CD14-positive monocyte (primary cell): ENCODE data around the gene PRAC1. TPM values are rescaled to one million over a fixed set of nuclear protein-coding genes. Genes with fewer than 3 reads are reported as not detected.

ENCODE experiments used
- DNase-seq, 3 donors: peaks; one replicate each; pipeline ENCODE4 v3.0.0-alpha.2; 2011 to 2022
- H2AFZ ChIP-seq: 2 replicates; pipeline ENCODE4 v1.6.0; 2012; ENCODE audit warnings: mild to moderate bottlenecking, low read depth, low read length, inconsistent platforms; ENCODE audit not compliant: insufficient read depth, poor library complexity, severe bottlenecking
- H3K27ac ChIP-seq, 2 donors: 1 replicate in 1 of 2; 2 replicates in 1 of 2; pipeline ENCODE4 v1.5.1; 2012 to 2013; ENCODE audit warnings: low read length in 2 of 2, control low read depth in 1 of 2, inconsistent platforms in 1 of 2, low read depth in 1 of 2, mild to moderate bottlenecking in 1 of 2
- H3K27me3 ChIP-seq, 2 donors: one replicate each; pipeline versions ENCODE4 v1.6.0 to v1.6.1; 2011 to 2013; ENCODE audit warnings: low read length in 2 of 2; ENCODE audit not compliant: control insufficient read depth in 2 of 2, insufficient read depth in 2 of 2
- H3K36me3 ChIP-seq, 2 donors: replicated peaks in 1 of 2; 1 replicate in 1 of 2; 2 replicates in 1 of 2; pipeline versions ENCODE4 v1.5.1 to v1.6.1; 2012 to 2013; ENCODE audit warnings: low read length in 2 of 2, control low read depth in 1 of 2, inconsistent platforms in 1 of 2, mild to moderate bottlenecking in 1 of 2; ENCODE audit not compliant: insufficient read depth in 2 of 2, control insufficient read depth in 1 of 2
- H3K4me1 ChIP-seq, 2 donors: 1 replicate in 1 of 2; 2 replicates in 1 of 2; pipeline versions ENCODE4 v1.5.1 to v1.6.1; 2012 to 2013; ENCODE audit warnings: low read length in 2 of 2, control low read depth in 1 of 2, inconsistent platforms in 1 of 2, mild to moderate bottlenecking in 1 of 2, moderate library complexity in 1 of 2; ENCODE audit not compliant: insufficient read depth in 2 of 2, control insufficient read depth in 1 of 2
- H3K4me2 ChIP-seq: replicated peaks from 2 replicates; pipeline ENCODE3; 2012; ENCODE audit warnings: low read length, moderate library complexity, mild to moderate bottlenecking; ENCODE audit not compliant: poor library complexity, severe bottlenecking; ENCODE audit errors: extremely low read depth
- H3K4me3 ChIP-seq, 3 experiments: fragments of 200-600 bp in 1 of 3; sonication (generic) in 1 of 3; replicated peaks in 1 of 3; 1 replicate in 2 of 3; 2 replicates in 1 of 3; pipeline ENCODE4 v1.5.1; 2011 to 2013; ENCODE audit warnings: low read length in 3 of 3, mild to moderate bottlenecking in 3 of 3, control low read depth in 2 of 3, low read depth in 2 of 3, inconsistent platforms in 1 of 3, moderate library complexity in 1 of 3
- H3K79me2 ChIP-seq: 2 replicates; pipeline ENCODE4 v1.6.0; 2012; ENCODE audit warnings: mild to moderate bottlenecking, control low read depth, inconsistent platforms, low read length, moderate library complexity; ENCODE audit not compliant: insufficient read depth
- H3K9ac ChIP-seq: 2 replicates; pipeline ENCODE4 v1.6.0; 2017; ENCODE audit warnings: low read length, mild to moderate bottlenecking; ENCODE audit not compliant: insufficient read depth, poor library complexity, severe bottlenecking
- H3K9me3 ChIP-seq, 2 donors: replicated peaks in 1 of 2; 1 replicate in 1 of 2; 2 replicates in 1 of 2; pipeline versions ENCODE4 v1.5.1 to v1.6.1; 2012 to 2013; ENCODE audit warnings: low read length in 2 of 2, control low read depth in 1 of 2; ENCODE audit not compliant: control insufficient read depth in 1 of 2, insufficient read depth in 1 of 2
- H4K20me1 ChIP-seq: 2 replicates; pipeline ENCODE4 v1.6.0; 2012; ENCODE audit warnings: mild to moderate bottlenecking, low read length, control low read depth, moderate library complexity; ENCODE audit not compliant: insufficient read depth
- H3K27ac Mint-ChIP-seq, 7 donors: one replicate each; pipeline ENCODE4 v1.8.0; 2020; ENCODE audit warnings: mild to moderate bottlenecking in 7 of 7, mixed read lengths in 7 of 7, moderate library complexity in 6 of 7, inconsistent platforms in 2 of 7
- H3K27me3 Mint-ChIP-seq, 3 donors: one replicate each; pipeline ENCODE4 v1.8.0; 2021 to 2022; ENCODE audit warnings: low read depth in 3 of 3, mild to moderate bottlenecking in 3 of 3, mixed read lengths in 3 of 3, moderate library complexity in 3 of 3, inconsistent platforms in 1 of 3
- H3K36me3 Mint-ChIP-seq, 2 donors: one replicate each; pipeline ENCODE4 v1.8.0; 2020; ENCODE audit warnings: mixed read lengths in 2 of 2, inconsistent platforms in 1 of 2, mild to moderate bottlenecking in 1 of 2
- H3K4me1 Mint-ChIP-seq: one replicate; pipeline ENCODE4 v1.8.0; 2020; ENCODE audit warnings: mild to moderate bottlenecking, mixed read lengths
- H3K4me3 Mint-ChIP-seq, 2 donors: one replicate each; pipeline ENCODE4 v1.8.0; 2020; ENCODE audit warnings: mild to moderate bottlenecking in 2 of 2, mixed read lengths in 2 of 2, moderate library complexity in 1 of 2
- H3K9me3 Mint-ChIP-seq, 7 donors: one replicate each; pipeline ENCODE4 v1.8.0; 2020 to 2022; ENCODE audit warnings: mixed read lengths in 7 of 7, mild to moderate bottlenecking in 6 of 7, moderate library complexity in 6 of 7, inconsistent platforms in 2 of 7
- CTCF ChIP-seq: fragments of 200-600 bp; IDR thresholded peaks from one replicate; pipeline ENCODE4 v1.8.0; 2022; ENCODE audit warnings: antibody characterized with exemption, mild to moderate bottlenecking
- WGBS: methylation state at CpG from one replicate; pipeline ENCODE4 v1.1.5; 2013; ENCODE audit warnings: missing lambda C conversion rate; ENCODE audit not compliant: insufficient coverage; 5-methylcytosine and 5-hydroxymethylcytosine counted together
- intact Hi-C, 2 donors: fragments of 100-400 bp; cut with micrococcal nuclease; formaldehyde crosslinking; loops; one replicate each; pipeline versions ENCODE4 v1.15.0 to v1.15.1; 2023
- polyA plus RNA-seq, 3 donors: library from polyadenylated mRNA; depleted of rRNA in 1 of 3; unstranded in 2 of 3; stranded (reverse) in 1 of 3; fragments of 300-500 nt in 2 of 3; fragments of >200 nt in 1 of 3; fragmentation: Illumina TruSeq in 2 of 3; gene quantifications; 1 replicate in 2 of 3; 2 replicates in 1 of 3; pipeline ENCODE4 v1.2.3, GENCODE V29; 2012 to 2021

Gene PRAC1
- polyA plus RNA-seq, 3 donors, result not detected

GRCh38 chr17:48693178-48693577 lies 29.1 kb downstream of the PRAC1 start:
- Mint-ChIP-seq H3K27me3 (peaks cover 40 to 69% (median 50%) of the 10 kb centered on the region in 3 donors), H3K9me3 (peaks cover 0 to 7% (median 3%) of the 10 kb centered on the region in 7 donors), H3K36me3 (no peaks in the 10 kb centered on the region), H3K27ac (no peak overlapping the region), H3K4me3 (no peak overlapping the region), H3K4me1 (no peaks in the 10 kb centered on the region)
- Histone ChIP-seq H3K4me2 (no peak overlapping the region), H4K20me1 (no peaks in the 10 kb centered on the region), H3K9ac (no peak overlapping the region), H3K4me3 (no peak overlapping the region), H3K9me3 (peaks cover 0 to 3% of the 10 kb centered on the region in 2 donors), H3K36me3 (no peaks in the 10 kb centered on the region), H3K79me2 (no peaks in the 10 kb centered on the region), H2AFZ (no peak overlapping the region), H3K27ac (no peak overlapping the region), H3K27me3 (peaks cover 14 to 23% of the 10 kb centered on the region in 2 donors), H3K4me1 (no peaks in the 10 kb centered on the region)
- no peak for DNase-seq
- WGBS, result no CpG with 5 or more reads among the region's 1 CpG
- no peak for TF ChIP-seq CTCF
- intact Hi-C loops, result no loop called here

GRCh38 chr17:48692049-48692448 lies 30.3 kb downstream of the PRAC1 start:
- peaks cover 31 to 62% (median 45%) of the 10 kb centered on the region in 3 donors for H3K27me3 Mint-ChIP-seq

More at GRCh38 chr17:48692049-48692448, 30.3 kb downstream of the PRAC1 start:
- Mint-ChIP-seq H3K36me3 (no peaks in the 10 kb centered on the region), H3K4me3 (no peak overlapping the region), H3K4me1 (no peaks in the 10 kb centered on the region), H3K9me3 (peaks cover 0 to 7% (median 3%) of the 10 kb centered on the region in 7 donors), H3K27ac (no peak overlapping the region)
- Histone ChIP-seq H3K9ac (no peak overlapping the region), H3K36me3 (no peaks in the 10 kb centered on the region), H3K4me1 (no peaks in the 10 kb centered on the region), H2AFZ (no peak overlapping the region), H3K79me2 (no peaks in the 10 kb centered on the region), H3K27me3 (peaks cover 14 to 20% of the 10 kb centered on the region in 2 donors), H3K9me3 (peaks cover 0 to 3% of the 10 kb centered on the region in 2 donors), H3K4me2 (no peak overlapping the region), H4K20me1 (no peaks in the 10 kb centered on the region), H3K4me3 (no peak overlapping the region), H3K27ac (no peak overlapping the region)
- no peak for TF ChIP-seq CTCF
- no CpG with 5 or more reads among the region's 1 CpG for WGBS
- DNase-seq, result no peak
- intact Hi-C loops, result no loop called here
